Spleen (tissue), 7 donors: Measurements from ENCODE around the gene GRK5.

Source experiments
- CTCF ChIP-seq, 11 experiments: fragments of 200-600 bp in 7 of 11; fragments of 450-650 bp in 4 of 11; sonication (generic) in 4 of 11; IDR thresholded peaks in 8 of 11; conservative IDR thresholded peaks in 3 of 11; 1 replicate in 7 of 11; 2 replicates in 4 of 11; pipeline versions ENCODE4 v1.4.0 to v1.8.0; 2016 to 2021; ENCODE audit warnings: antibody characterized with exemption in 11 of 11, inconsistent platforms in 4 of 11, mild to moderate bottlenecking in 1 of 11
- POLR2A ChIP-seq, 3 donors: fragments of 450-650 bp; IDR thresholded peaks; one replicate each; pipeline ENCODE4 v1.5.1; 2017; ENCODE audit warnings: antibody characterized with exemption in 3 of 3, mild to moderate bottlenecking in 1 of 3
- POLR2AphosphoS5 ChIP-seq, 3 donors: sonication (generic); formaldehyde crosslinking; IDR thresholded peaks; one replicate each; pipeline ENCODE4 v1.5.1; 2017; ENCODE audit warnings: antibody characterized with exemption in 3 of 3
- donor health status: DM: no; HTN: no; CAD: no; lungs with moderate emphysema.
- donor health status: DM: no; HTN: no; CAD: no.
- donor health status: DM: no; HTN: no; CAD: no.

GRCh38 chr10:119408072-119408471 lies 200.7 kb downstream of the GRK5 start:
- TF ChIP-seq CTCF (IDR thresholded peaks at IDR 0.05 in 8 of 11, conservative IDR thresholded peaks at IDR 0.05 in 3 of 11) (no peak), POLR2AphosphoS5 (IDR thresholded peaks at IDR 0.05) (no peak), POLR2A (IDR thresholded peaks at IDR 0.05) (no peak)
